GM19099 (cell line): Measurements from ENCODE around the gene VRK3.

Experiments
- POLR2A ChIP-seq: IDR thresholded peaks from 3 replicates; pipeline ENCODE4 v1.6.1; 2011; ENCODE audit warnings: low read depth; ENCODE audit not compliant: insufficient read length; ENCODE audit errors: extremely low read depth

The VRK3 gene

GRCh38 chr19:50025022-50025793 is at the start of gene VRK3:
VRK3 (minus strand) TSS chr19:50025372; CDS start chr19:50016162, 9,210 bp downstream.
- peak; percentile 85 for TF ChIP-seq POLR2A

GRCh38 chr19:50067575-50067974 is 42.4 kb upstream of the VRK3 start:
- TF ChIP-seq POLR2A = no peak

- TF ChIP-seq POLR2A = no peak
Observed at GRCh38 chr19:50065938-50066337, 40.8 kb upstream of the VRK3 start.

- no peak for TF ChIP-seq POLR2A
Observed at GRCh38 chr19:50061650-50062049, 36.5 kb upstream of the VRK3 start.

GRCh38 chr19:50060107-50060506 is 34.9 kb upstream of the VRK3 start:
- TF ChIP-seq POLR2A = no peak

- TF ChIP-seq POLR2A = no peak
Observed at GRCh38 chr19:50059045-50059444, 33.9 kb upstream of the VRK3 start.

GRCh38 chr19:50058425-50058824 is 33.3 kb upstream of the VRK3 start:
- TF ChIP-seq POLR2A = no peak

- no peak for TF ChIP-seq POLR2A
Observed at GRCh38 chr19:50053119-50053518, 27.9 kb upstream of the VRK3 start.

- no peak for TF ChIP-seq POLR2A
Observed at GRCh38 chr19:50051964-50052363, 26.8 kb upstream of the VRK3 start.

GRCh38 chr19:50050406-50051227 is 25.4 kb upstream of the VRK3 start:
- TF ChIP-seq POLR2A = no peak

- no peak for TF ChIP-seq POLR2A
Observed at GRCh38 chr19:50047671-50048070, 22.5 kb upstream of the VRK3 start.

- no peak for TF ChIP-seq POLR2A
Observed at GRCh38 chr19:50046649-50047503, 21.7 kb upstream of the VRK3 start.

- TF ChIP-seq POLR2A = no peak
Observed at GRCh38 chr19:50044922-50045321, 19.8 kb upstream of the VRK3 start.

- no peak for TF ChIP-seq POLR2A
Observed at GRCh38 chr19:50043967-50044366, 18.8 kb upstream of the VRK3 start.
